Hepatocyte (in vitro differentiated cells): Measurements from ENCODE around the gene PDZD11. TPM values are rescaled to one million over a fixed set of nuclear protein-coding genes. Genes with fewer than 3 reads are reported as not detected.

Source experiments
- DNase-seq: peaks from one replicate; pipeline ENCODE4 v3.0.0-alpha.2; 2016; ENCODE audit warnings: low spot score
- H2AFZ ChIP-seq: fragments of 200-600 bp; sonication (generic); 2 replicates; pipeline ENCODE4 v1.6.0; 2016; ENCODE audit warnings: antibody characterized with exemption, mild to moderate bottlenecking
- H3K27ac ChIP-seq: fragments of 200-600 bp; sonication (generic); 2 replicates; pipeline ENCODE4 v1.5.1; 2016; ENCODE audit warnings: mild to moderate bottlenecking
- H3K27me3 ChIP-seq: fragments of 200-600 bp; sonication (generic); 2 replicates; pipeline ENCODE4 v1.6.1; 2016
- H3K36me3 ChIP-seq: fragments of 200-600 bp; sonication (generic); replicated peaks from 2 replicates; pipeline ENCODE4 v1.5.1; 2016; ENCODE audit warnings: low read depth; ENCODE audit not compliant: insufficient read depth
- H3K4me1 ChIP-seq: fragments of 200-600 bp; sonication (generic); 2 replicates; pipeline ENCODE4 v1.5.1; 2016; ENCODE audit warnings: mild to moderate bottlenecking, moderate library complexity; ENCODE audit not compliant: insufficient read depth
- H3K4me2 ChIP-seq: fragments of 200-600 bp; sonication (generic); 2 replicates; pipeline ENCODE4 v1.6.0; 2016
- H3K4me3 ChIP-seq: fragments of 200-600 bp; sonication (generic); 2 replicates; pipeline ENCODE4 v1.5.1; 2016; ENCODE audit warnings: mild to moderate bottlenecking
- H3K79me2 ChIP-seq: fragments of 200-600 bp; sonication (generic); 2 replicates; pipeline ENCODE4 v1.6.0; 2017; ENCODE audit warnings: mild to moderate bottlenecking
- H3K9me2 ChIP-seq: fragments of 200-600 bp; sonication (generic); replicated peaks from 2 replicates; pipeline ENCODE4 v1.6.0; 2017; ENCODE audit warnings: mild to moderate bottlenecking; ENCODE audit not compliant: insufficient read depth
- H3K9me3 ChIP-seq: fragments of 200-600 bp; sonication (generic); 2 replicates; pipeline ENCODE4 v1.5.1; 2016; ENCODE audit warnings: low read depth, mild to moderate bottlenecking
- H4K20me1 ChIP-seq: fragments of 200-600 bp; sonication (generic); 2 replicates; pipeline ENCODE4 v1.6.0; 2016; ENCODE audit warnings: mild to moderate bottlenecking; ENCODE audit not compliant: insufficient read depth, poor library complexity, severe bottlenecking
- EZH2 ChIP-seq: fragments of 200-600 bp; sonication (generic); IDR thresholded peaks from 2 replicates; pipeline ENCODE4 v1.6.1; 2016; ENCODE audit warnings: antibody characterized with exemption, mild to moderate bottlenecking, borderline replicate concordance
- EZH2phosphoT487 ChIP-seq: fragments of 200-600 bp; sonication (generic); IDR thresholded peaks from one replicate; pipeline ENCODE4 v1.6.1; 2018; ENCODE audit warnings: antibody characterized with exemption, mild to moderate bottlenecking, low read depth, moderate library complexity; ENCODE audit not compliant: unreplicated experiment, severe bottlenecking
- WGBS: methylation state at CpG from one replicate; pipeline ENCODE4 v1.1.6; 2016; ENCODE audit warnings: low lambda C conversion rate; ENCODE audit errors: missing lambda C conversion rate; 5-methylcytosine and 5-hydroxymethylcytosine counted together
- polyA plus RNA-seq: library from polyadenylated mRNA; unstranded; fragments of >200 nt; fragmentation: Nextera tagmentation; extraction: Ambion mirVana; gene quantifications from 2 replicates; pipeline ENCODE4 v1.2.1, GENCODE V29; 2016
- total RNA-seq: library from RNA; depleted of rRNA; stranded (reverse); fragments of >200 nt; gene quantifications from 2 replicates; pipeline ENCODE4 v1.2.3, GENCODE V29; 2014
- TF ChIP-seq, protein P1 (sequence below): fragments of 200-600 bp; sonication (generic); IDR thresholded peaks from 2 replicates; pipeline ENCODE4 v1.5.1; 2016; ENCODE audit warnings: antibody characterized with exemption, mild to moderate bottlenecking; ENCODE audit not compliant: poor library complexity

PDZD11 gene
- total and polyA plus RNA-seq, 2 experiments from 2014 or later, result 38.8 to 52.5 TPM

DNA sequence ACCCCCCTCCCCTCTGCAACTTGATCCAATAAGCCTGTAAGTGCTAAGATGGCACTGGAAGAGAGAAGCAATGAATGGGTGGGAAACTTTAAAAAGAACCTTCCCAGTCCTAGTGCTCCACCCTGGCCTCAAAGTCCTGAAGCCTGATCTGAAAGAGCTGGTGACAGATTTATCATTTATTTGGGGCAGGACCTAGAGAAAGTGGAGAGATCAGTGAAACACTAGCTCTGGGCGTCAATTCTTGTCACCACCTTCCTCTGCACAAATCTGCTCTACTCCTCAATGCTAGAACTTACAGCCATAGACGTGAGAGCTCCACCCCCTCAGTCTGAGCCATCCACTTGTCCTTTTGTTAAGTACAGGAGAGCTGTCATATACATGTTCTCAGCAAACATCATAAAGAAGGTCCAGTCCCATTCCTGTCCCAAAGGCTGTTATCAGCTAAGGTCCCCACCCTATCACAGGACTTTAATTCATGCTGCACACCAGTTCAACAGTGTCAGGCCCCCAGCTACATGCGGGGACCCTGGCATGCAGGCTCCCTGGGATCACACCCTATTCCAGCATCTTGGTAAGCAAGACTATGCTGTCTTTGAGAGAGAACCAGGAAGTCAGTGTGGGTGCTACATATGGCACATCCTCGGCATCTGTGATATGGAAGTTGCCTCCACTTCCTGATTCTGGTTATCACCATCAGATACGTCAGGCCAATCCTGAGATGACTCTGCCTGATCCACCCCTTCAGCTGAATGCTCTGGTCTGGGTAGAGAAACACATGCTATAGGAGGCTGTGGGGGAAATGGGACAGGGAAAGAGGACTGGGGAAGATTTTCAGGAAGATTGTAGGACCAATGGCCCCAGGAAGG lies 32.1 kb downstream of the PDZD11 start:
- no peak overlapping the region for H3K4me2 ChIP-seq
- no peaks in the 10 kb centered on the region for H3K9me3 ChIP-seq
- H4K20me1 ChIP-seq, result no peaks in the 10 kb centered on the region
- no peak overlapping the region for H3K4me3 ChIP-seq
- TF ChIP-seq EZH2phosphoT487 (no peak), EZH2 (no peak)
- TF ChIP-seq, protein P1, sequence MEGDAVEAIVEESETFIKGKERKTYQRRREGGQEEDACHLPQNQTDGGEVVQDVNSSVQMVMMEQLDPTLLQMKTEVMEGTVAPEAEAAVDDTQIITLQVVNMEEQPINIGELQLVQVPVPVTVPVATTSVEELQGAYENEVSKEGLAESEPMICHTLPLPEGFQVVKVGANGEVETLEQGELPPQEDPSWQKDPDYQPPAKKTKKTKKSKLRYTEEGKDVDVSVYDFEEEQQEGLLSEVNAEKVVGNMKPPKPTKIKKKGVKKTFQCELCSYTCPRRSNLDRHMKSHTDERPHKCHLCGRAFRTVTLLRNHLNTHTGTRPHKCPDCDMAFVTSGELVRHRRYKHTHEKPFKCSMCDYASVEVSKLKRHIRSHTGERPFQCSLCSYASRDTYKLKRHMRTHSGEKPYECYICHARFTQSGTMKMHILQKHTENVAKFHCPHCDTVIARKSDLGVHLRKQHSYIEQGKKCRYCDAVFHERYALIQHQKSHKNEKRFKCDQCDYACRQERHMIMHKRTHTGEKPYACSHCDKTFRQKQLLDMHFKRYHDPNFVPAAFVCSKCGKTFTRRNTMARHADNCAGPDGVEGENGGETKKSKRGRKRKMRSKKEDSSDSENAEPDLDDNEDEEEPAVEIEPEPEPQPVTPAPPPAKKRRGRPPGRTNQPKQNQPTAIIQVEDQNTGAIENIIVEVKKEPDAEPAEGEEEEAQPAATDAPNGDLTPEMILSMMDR, result no peak
- WGBS, result 57% methylated on average over 5 of the region's 5 CpGs
- H2AFZ ChIP-seq, result no peak overlapping the region
- H3K79me2 ChIP-seq, result no peaks in the 10 kb centered on the region
- no peaks in the 10 kb centered on the region for H3K9me2 ChIP-seq
- no peaks in the 10 kb centered on the region for H3K36me3 ChIP-seq
- peak; percentile 37 for DNase-seq
- peak overlapping the region; percentile 78 for H3K27ac ChIP-seq
- no peaks in the 10 kb centered on the region for H3K27me3 ChIP-seq
- H3K4me1 ChIP-seq, result peaks cover 14% of the 10 kb centered on the region

DNA sequence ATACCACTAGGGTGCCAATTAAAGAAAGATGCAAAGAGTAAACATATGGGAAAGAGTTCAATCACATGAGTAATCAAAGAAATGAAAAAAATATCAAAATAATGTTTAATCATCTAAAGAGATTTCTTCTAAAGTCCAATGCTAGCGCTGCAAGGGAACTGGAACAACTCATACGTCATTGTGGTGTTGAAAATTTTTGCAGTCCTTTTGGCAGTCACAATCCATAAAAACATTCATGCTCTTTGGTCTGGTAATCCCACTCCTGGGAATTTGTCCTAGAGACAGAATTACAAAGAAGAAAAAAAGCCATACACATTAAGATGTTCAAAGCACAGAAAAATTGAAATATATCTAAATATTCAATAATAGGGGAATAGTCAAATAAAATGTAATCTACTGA lies 34.3 kb downstream of the PDZD11 start:
- TF ChIP-seq, protein P1, result no peak
- no peak for TF ChIP-seq EZH2
- TF ChIP-seq EZH2phosphoT487, result no peak
- no peaks in the 10 kb centered on the region for H4K20me1 ChIP-seq
- no peak overlapping the region for H3K4me3 ChIP-seq
- H3K79me2 ChIP-seq, result no peaks in the 10 kb centered on the region
- H3K27ac ChIP-seq, result peak overlapping the region; percentile 78
- no peaks in the 10 kb centered on the region for H3K9me2 ChIP-seq
- no peaks in the 10 kb centered on the region for H3K27me3 ChIP-seq
- DNase-seq, result no peak
- no peak overlapping the region for H3K4me2 ChIP-seq
- 66% methylated on average over 2 of the region's 2 CpGs for WGBS
- peaks cover 12% of the 10 kb centered on the region for H3K4me1 ChIP-seq
- H3K36me3 ChIP-seq, result no peaks in the 10 kb centered on the region
- no peak overlapping the region for H2AFZ ChIP-seq
- H3K9me3 ChIP-seq, result no peaks in the 10 kb centered on the region

DNA sequence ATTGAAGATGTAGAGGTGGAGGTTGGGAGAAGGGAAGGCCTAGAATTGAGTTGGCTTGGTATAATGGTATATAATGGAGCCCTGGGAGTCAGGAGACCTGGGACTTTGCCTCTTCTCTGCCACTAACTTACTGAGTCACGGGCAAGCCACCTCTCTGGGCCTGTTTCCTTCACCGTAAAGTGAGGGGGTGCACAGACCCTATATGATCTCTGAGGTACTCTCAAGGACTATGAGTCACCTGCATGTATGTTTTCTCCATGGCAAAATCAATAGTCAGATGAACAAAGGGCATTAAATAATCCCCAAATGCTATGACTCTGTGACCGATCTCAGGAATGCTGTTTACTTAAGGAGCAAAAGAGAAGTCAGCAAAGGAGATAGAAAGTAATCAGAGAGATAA lies 34.8 kb downstream of the PDZD11 start:
- peak; percentile 41 for DNase-seq

More for the DNA sequence above, 34.8 kb downstream of the PDZD11 start:
- Histone ChIP-seq H3K79me2 (no peaks in the 10 kb centered on the region), H4K20me1 (no peaks in the 10 kb centered on the region), H3K27ac (peak overlapping the region; percentile 90), H3K36me3 (no peaks in the 10 kb centered on the region), H3K4me2 (no peak overlapping the region), H3K4me1 (peaks cover 12% of the 10 kb centered on the region), H2AFZ (no peak overlapping the region), H3K27me3 (no peaks in the 10 kb centered on the region), H3K9me2 (no peaks in the 10 kb centered on the region), H3K9me3 (no peaks in the 10 kb centered on the region), H3K4me3 (no peak overlapping the region)
- TF ChIP-seq EZH2phosphoT487 (no peak), EZH2 (no peak)
- TF ChIP-seq, protein P1, result no peak
- WGBS, result 63% methylated on average over 3 of the region's 3 CpGs
